Measurements from ENCODE around the gene SH3PXD2A. TPM values are rescaled to one million over a fixed set of nuclear protein-coding genes. Genes with fewer than 3 reads are reported as not detected.

Gene SH3PXD2A
- total and polyA plus RNA-seq, 2 of the 4 experiments (the other 2 are of a cell fraction): 6.3 to 23.0 TPM

- in situ Hi-C loops (cut with MboI; ENCODE audit: low sequenced_read_pairs) (no loop called here), intact Hi-C loops (cut with micrococcal nuclease) (no loop called here)
Measured at GRCh38 chr10:103576076-103576471, 279.3 kb downstream of the SH3PXD2A start.

More at GRCh38 chr10:103576076-103576471, 279.3 kb downstream of the SH3PXD2A start:
- no peak for DNase-seq
- ChIA-PET CTCF (interaction anchor here (1.4 kb wide), 1 partner anchor 12 kb away, joined by 6 read pairs; no protein-coding TSS in a partner anchor), POLR2A (ENCODE audit: unreplicated experiment) (no interaction called here)
- no peaks in the 10 kb centered on the region for H3K9me1 ChIP-seq (ENCODE audit: insufficient read depth, low read length)
- 0 out of 2 replicates have a peak, but pooled peaks cover 3% of the 10 kb centered on the region for H4K20me1 ChIP-seq (ENCODE audit: insufficient read depth, low read length)
- H2BK120ac ChIP-seq (ENCODE audit: low read depth, low read length): no peak overlapping the region
- H3K4me2 ChIP-seq (ENCODE audit: low read depth, low read length): no peak overlapping the region
- H3K4ac ChIP-seq (ENCODE audit: low read depth, low read length): no peak overlapping the region
- no peak overlapping the region for H2AK9ac ChIP-seq (replicated peaks; ENCODE audit: low read depth, low read length, poor library complexity)
- no peak overlapping the region for H3K56ac ChIP-seq (ENCODE audit: extremely low read depth, insufficient read depth, low read length)
- H4K91ac ChIP-seq (ENCODE audit: insufficient read depth, low read depth, low read length): no peak overlapping the region
- no peaks in the 10 kb centered on the region for H3K9me3 ChIP-seq (ENCODE audit: control insufficient read depth, insufficient read depth, low read length)
- no TSS peak for BruUV-seq (replicated peaks)
- H4K8ac ChIP-seq (ENCODE audit: low read depth in 2 of 2, low read length in 2 of 2): no peak overlapping the region
- no peak overlapping the region for H3K9ac ChIP-seq (ENCODE audit: low read depth, low read length)
- no peak overlapping the region for H3K18ac ChIP-seq (ENCODE audit: low read depth, low read length)
- H3K27ac ChIP-seq (ENCODE audit: insufficient read depth, low read length): no peak overlapping the region
- TF ChIP-seq RAD21 (IDR thresholded peaks at IDR 0.05; ENCODE audit: low read length): no peak
- no peak for TF ChIP-seq MXI1 (IDR thresholded peaks at IDR 0.05; ENCODE audit: borderline replicate concordance, low read depth, low read length)
- TF ChIP-seq BHLHE40 (IDR thresholded peaks at IDR 0.05; ENCODE audit: low read depth, low read length): no peak
- no peak for ATAC-seq (ENCODE audit: low read depth)
- no peak overlapping the region for H4K5ac ChIP-seq (ENCODE audit: low read depth, low read length)
- dilution Hi-C loops (cut with HindIII; ENCODE audit: low sequenced_read_pairs, unreplicated experiment): no loop called here
- H2BK5ac ChIP-seq (ENCODE audit: low read depth, low read length, poor library complexity, severe bottlenecking): no peak overlapping the region
- H3K36me3 ChIP-seq (ENCODE audit: control insufficient read depth, insufficient read depth, low read length): no peaks in the 10 kb centered on the region
- H3K4me3 ChIP-seq (ENCODE audit: insufficient read depth, low read depth, low read length): no peak overlapping the region
- no peaks in the 10 kb centered on the region for H3K79me1 ChIP-seq (ENCODE audit: low read depth in 1 of 2, low read length in 2 of 2)
- WGBS, 2 experiments (ENCODE audit: extremely low coverage in 2 of 2, insufficient read length in 1 of 2): 100% methylated on average over 1 of the region's 1 CpG; no CpG with 5 or more reads in 1 of the 2 experiments
- peaks cover 86% of the 10 kb centered on the region for H3K27me3 ChIP-seq (ENCODE audit: control insufficient read depth, insufficient read depth, low read length)
- H2AFZ ChIP-seq (replicated peaks; ENCODE audit: low read length, poor library complexity): peak overlapping the region; percentile 7
- H3K4me1 ChIP-seq (ENCODE audit: control insufficient read depth, insufficient read depth, low read length): peaks cover 5% of the 10 kb centered on the region; the same call in 1 of the 2 replicates
- H3K14ac ChIP-seq (replicated peaks; ENCODE audit: low read depth, low read length): no peak overlapping the region
- no peak overlapping the region for H2AK5ac ChIP-seq (ENCODE audit: low read depth, low read length)
- H3K23ac ChIP-seq (ENCODE audit: low read depth, low read length): no peak overlapping the region
- H2BK20ac ChIP-seq (ENCODE audit: low read depth, low read length): no peak overlapping the region
- no peak overlapping the region for H2BK15ac ChIP-seq (ENCODE audit: low read depth, low read length)
